Measurements from ENCODE around the gene DNAH1.
"Not testable (repeated sequence)": the region's sequence is repeated elsewhere in the genome, so short reads cannot be mapped to it uniquely, and the experiment has no call there.

DNAH1 gene

GRCh38 chr3:52284051-52284450 is 32.1 kb upstream of the DNAH1 start:
- not testable (repeated sequence) for H3K36me3 Mint-ChIP-seq, H3K27me3 Mint-ChIP-seq, H3K9me3 Mint-ChIP-seq, H3K4me3 Mint-ChIP-seq
- Mint-ChIP-seq H3K4me1 (peaks cover 65% of the 10 kb centered on the region), H3K27ac (peak overlapping the region; percentile 77)

GRCh38 chr3:52286777-52287110 is 29.4 kb upstream of the DNAH1 start:
- no peaks in the 10 kb centered on the region for H3K27me3 Mint-ChIP-seq
- H3K9me3 Mint-ChIP-seq, result no peaks in the 10 kb centered on the region
- H3K36me3 Mint-ChIP-seq, result peaks cover 2% of the 10 kb centered on the region
- H3K4me1 Mint-ChIP-seq, result peaks cover 57% of the 10 kb centered on the region
- H3K4me3 Mint-ChIP-seq, result peak overlapping the region; percentile 99
- H3K27ac Mint-ChIP-seq, result peak overlapping the region; percentile 100

GRCh38 chr3:52288674-52289073 is 27.4 kb upstream of the DNAH1 start:
- Mint-ChIP-seq H3K36me3 (peaks cover 2% of the 10 kb centered on the region), H3K9me3 (no peaks in the 10 kb centered on the region), H3K27me3 (no peaks in the 10 kb centered on the region), H3K4me3 (peak overlapping the region; percentile 99), H3K27ac (peak overlapping the region; percentile 65), H3K4me1 (peaks cover 39% of the 10 kb centered on the region)

- peaks cover 34% of the 10 kb centered on the region for H3K4me1 Mint-ChIP-seq
- H3K27ac Mint-ChIP-seq, result peak overlapping the region; percentile 55
- H3K4me3 Mint-ChIP-seq, result no peak overlapping the region
- no peaks in the 10 kb centered on the region for H3K27me3 Mint-ChIP-seq
- no peaks in the 10 kb centered on the region for H3K9me3 Mint-ChIP-seq
- H3K36me3 Mint-ChIP-seq, result peaks cover 2% of the 10 kb centered on the region
Measured at GRCh38 chr3:52289338-52289746, 26.8 kb upstream of the DNAH1 start.

- H3K4me1 Mint-ChIP-seq, result peaks cover 31% of the 10 kb centered on the region
- H3K27me3 Mint-ChIP-seq, result no peaks in the 10 kb centered on the region
- H3K27ac Mint-ChIP-seq, result no peak overlapping the region
- H3K4me3 Mint-ChIP-seq, result no peak overlapping the region
- H3K9me3 Mint-ChIP-seq, result no peaks in the 10 kb centered on the region
- H3K36me3 Mint-ChIP-seq, result peaks cover 2% of the 10 kb centered on the region
Measured at GRCh38 chr3:52289747-52290595, 26.1 kb upstream of the DNAH1 start.

GRCh38 chr3:52290596-52291507 is 25.3 kb upstream of the DNAH1 start:
- no peaks in the 10 kb centered on the region for H3K27me3 Mint-ChIP-seq
- H3K36me3 Mint-ChIP-seq, result peaks cover 2% of the 10 kb centered on the region
- H3K27ac Mint-ChIP-seq, result peak overlapping the region; percentile 80
- no peaks in the 10 kb centered on the region for H3K9me3 Mint-ChIP-seq
- H3K4me3 Mint-ChIP-seq, result no peak overlapping the region
- peaks cover 27% of the 10 kb centered on the region for H3K4me1 Mint-ChIP-seq

- Mint-ChIP-seq H3K4me3 (no peak overlapping the region), H3K36me3 (peaks cover 2% of the 10 kb centered on the region), H3K4me1 (peaks cover 25% of the 10 kb centered on the region), H3K27me3 (no peaks in the 10 kb centered on the region), H3K9me3 (no peaks in the 10 kb centered on the region), H3K27ac (peak overlapping the region; percentile 80)
Measured at GRCh38 chr3:52291508-52292181, 24.5 kb upstream of the DNAH1 start.

GRCh38 chr3:52292247-52293065 is 23.7 kb upstream of the DNAH1 start:
- Mint-ChIP-seq H3K4me3 (no peak overlapping the region), H3K27ac (no peak overlapping the region), H3K9me3 (no peaks in the 10 kb centered on the region), H3K4me1 (peaks cover 20% of the 10 kb centered on the region), H3K27me3 (no peaks in the 10 kb centered on the region), H3K36me3 (no peaks in the 10 kb centered on the region)

GRCh38 chr3:52293491-52294319 is 22.4 kb upstream of the DNAH1 start:
- no peaks in the 10 kb centered on the region for H3K36me3 Mint-ChIP-seq
- no peak overlapping the region for H3K27ac Mint-ChIP-seq
- H3K4me1 Mint-ChIP-seq, result peaks cover 17% of the 10 kb centered on the region
- no peak overlapping the region for H3K4me3 Mint-ChIP-seq
- no peaks in the 10 kb centered on the region for H3K9me3 Mint-ChIP-seq
- no peaks in the 10 kb centered on the region for H3K27me3 Mint-ChIP-seq

- H3K27me3 Mint-ChIP-seq, result no peaks in the 10 kb centered on the region
- H3K36me3 Mint-ChIP-seq, result no peaks in the 10 kb centered on the region
- no peak overlapping the region for H3K27ac Mint-ChIP-seq
- no peaks in the 10 kb centered on the region for H3K9me3 Mint-ChIP-seq
- peaks cover 9% of the 10 kb centered on the region for H3K4me1 Mint-ChIP-seq
- no peak overlapping the region for H3K4me3 Mint-ChIP-seq
Measured at GRCh38 chr3:52294320-52295150, 21.6 kb upstream of the DNAH1 start.

- Mint-ChIP-seq H3K27me3 (no peaks in the 10 kb centered on the region), H3K36me3 (no peaks in the 10 kb centered on the region), H3K9me3 (no peaks in the 10 kb centered on the region), H3K4me3 (no peak overlapping the region), H3K4me1 (peaks cover 6% of the 10 kb centered on the region), H3K27ac (no peak overlapping the region)
Measured at GRCh38 chr3:52295671-52296208, 20.4 kb upstream of the DNAH1 start.

- H3K27me3 Mint-ChIP-seq, result no peaks in the 10 kb centered on the region
- no peaks in the 10 kb centered on the region for H3K4me1 Mint-ChIP-seq
- no peak overlapping the region for H3K4me3 Mint-ChIP-seq
- no peaks in the 10 kb centered on the region for H3K36me3 Mint-ChIP-seq
- H3K9me3 Mint-ChIP-seq, result no peaks in the 10 kb centered on the region
- no peak overlapping the region for H3K27ac Mint-ChIP-seq
Measured at GRCh38 chr3:52297242-52298148, 18.6 kb upstream of the DNAH1 start.

Measured in activated naive CD4-positive, alpha-beta T cell treated with anti-CD3 and anti-CD28 coated beads, Interleukin-2, amount 50 U/mL, for 24 hours (primary cell).